Tibial nerve (tissue), 4 donors: ENCODE measurements around the gene MXRA8. TPM values are rescaled to one million over a fixed set of nuclear protein-coding genes. Genes with fewer than 3 reads are reported as not detected.

Source experiments
- DNase-seq, 2 donors: peaks; one replicate each; pipeline ENCODE4 v3.0.0-alpha.2; 2019; ENCODE audit warnings: low spot score in 2 of 2
- H3K27ac ChIP-seq, 4 donors: fragments of 200-600 bp; sonication (generic) in 3 of 4; one replicate each; pipeline ENCODE4 v1.5.1; 2017 to 2019; ENCODE audit warnings: mild to moderate bottlenecking in 1 of 4
- H3K27me3 ChIP-seq, 2 donors: fragments of 200-600 bp; sonication (generic) in 1 of 2; one replicate each; pipeline versions ENCODE4 v1.5.1 to v1.6.0; 2017 to 2019
- H3K36me3 ChIP-seq, 3 donors: fragments of 200-600 bp; sonication (generic); one replicate each; pipeline ENCODE4 v1.5.1; 2018 to 2019
- H3K4me1 ChIP-seq, 4 donors: fragments of 200-600 bp; sonication (generic) in 3 of 4; one replicate each; pipeline ENCODE4 v1.5.1; 2017 to 2019
- H3K4me3 ChIP-seq, 4 donors: fragments of 200-600 bp; sonication (generic) in 3 of 4; one replicate each; pipeline ENCODE4 v1.5.1; 2017 to 2019; ENCODE audit warnings: mild to moderate bottlenecking in 1 of 4, moderate library complexity in 1 of 4
- H3K9me3 ChIP-seq, 4 donors: fragments of 200-600 bp; sonication (generic) in 3 of 4; one replicate each; pipeline ENCODE4 v1.5.1; 2017 to 2019
- CTCF ChIP-seq, 5 experiments: fragments of 200-600 bp in 3 of 5; fragments of 450-650 bp in 2 of 5; sonication (generic) in 3 of 5; IDR thresholded peaks; one replicate each; pipeline ENCODE4 v1.5.1; 2016 to 2019; ENCODE audit warnings: antibody characterized with exemption in 5 of 5, mild to moderate bottlenecking in 3 of 5, moderate library complexity in 2 of 5
- EP300 ChIP-seq, 2 donors: sonication (generic); formaldehyde crosslinking; IDR thresholded peaks; one replicate each; pipeline ENCODE4 v1.6.1; 2017; ENCODE audit warnings: antibody characterized with exemption in 2 of 2, mild to moderate bottlenecking in 1 of 2
- POLR2A ChIP-seq, 2 donors: fragments of 450-650 bp; IDR thresholded peaks; one replicate each; pipeline ENCODE4 v1.6.1; 2017; ENCODE audit warnings: antibody characterized with exemption in 2 of 2, mild to moderate bottlenecking in 2 of 2, moderate library complexity in 2 of 2
- WGBS, 2 donors: methylation state at CpG; one replicate each; pipeline ENCODE4 v1.1.5; 2018; 5-methylcytosine and 5-hydroxymethylcytosine counted together
- total RNA-seq, 4 donors: library from RNA; depleted of rRNA; stranded (reverse); fragments of >200 nt; gene quantifications; one replicate each; pipeline ENCODE4 v1.1.0, GENCODE V29; 2016

MXRA8 gene
- total RNA-seq, 4 donors from 2014 or later: 351 to 659 (median 448) TPM

DNA sequence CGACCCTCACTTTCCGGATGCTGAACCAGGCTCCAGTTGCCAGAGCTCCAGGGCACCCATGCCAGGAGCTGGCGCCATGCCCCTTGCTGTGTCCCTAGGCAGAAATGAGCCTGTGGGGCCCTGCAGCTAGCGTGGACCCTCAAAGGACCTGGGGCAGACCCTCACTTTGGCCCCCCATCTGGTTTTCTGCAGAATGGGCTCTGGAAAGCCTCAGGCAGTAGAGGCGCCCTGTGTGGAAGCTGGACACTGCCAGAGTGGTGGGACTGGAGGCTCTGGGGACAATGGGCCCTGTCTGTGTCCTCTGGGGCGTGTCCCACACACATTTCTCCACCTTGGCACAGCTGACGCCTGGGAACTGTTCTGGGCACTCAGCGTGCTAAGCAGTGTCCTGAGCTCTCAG, 22.9 kb upstream of the MXRA8 start:
- Histone ChIP-seq H3K27me3 (no peaks in the 10 kb centered on the region), H3K27ac (no peak overlapping the region), H3K36me3 (peaks cover under 1 to 44% (median 7%) of the 10 kb centered on the region in 3 donors), H3K4me1 (peaks cover 0 to under 1% (median 0%) of the 10 kb centered on the region in 4 donors), H3K4me3 (no peak overlapping the region), H3K9me3 (no peaks in the 10 kb centered on the region)
- 56 to 76% methylated on average over 3 to 8 of the region's 8 CpGs for WGBS, 2 donors
- TF ChIP-seq CTCF (IDR thresholded peaks at IDR 0.05) (no peak), EP300 (IDR thresholded peaks at IDR 0.05) (no peak), POLR2A (IDR thresholded peaks at IDR 0.05) (no peak)
- no peak for DNase-seq

DNA sequence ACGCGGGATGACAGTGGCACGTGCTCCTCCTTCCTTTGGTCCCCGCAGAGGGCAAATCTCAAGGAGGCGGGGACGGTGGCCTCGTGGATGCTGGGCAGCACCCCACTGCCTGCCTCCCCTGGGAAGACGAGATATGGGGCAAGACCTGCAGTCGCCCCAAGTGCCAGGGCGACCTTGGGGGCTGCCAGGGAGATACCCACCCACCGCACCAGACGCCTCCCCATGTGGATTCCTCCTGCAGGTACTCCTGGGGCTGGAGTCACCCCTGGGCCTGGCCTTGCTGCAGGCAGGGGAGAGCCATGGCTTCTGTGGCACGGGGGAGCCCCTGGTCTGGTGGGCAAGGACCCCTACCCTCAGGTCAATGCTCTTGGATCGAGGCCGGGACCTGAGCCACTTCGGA, 22.5 kb upstream of the MXRA8 start:
- 89 to 91% methylated on average over 9 to 16 of the region's 16 CpGs for WGBS, 2 donors
- Histone ChIP-seq H3K36me3 (peaks cover 0 to 40% (median 3%) of the 10 kb centered on the region in 3 donors), H3K27me3 (no peaks in the 10 kb centered on the region), H3K4me1 (peaks cover 0 to 5% (median 3%) of the 10 kb centered on the region in 4 donors), H3K4me3 (no peak overlapping the region), H3K9me3 (no peaks in the 10 kb centered on the region), H3K27ac (no peak overlapping the region)
- no peak for DNase-seq
- no peak for TF ChIP-seq POLR2A (IDR thresholded peaks at IDR 0.05)
- TF ChIP-seq EP300 (IDR thresholded peaks at IDR 0.05): no peak
- no peak for TF ChIP-seq CTCF (IDR thresholded peaks at IDR 0.05)

- Histone ChIP-seq H3K27ac (no peak overlapping the region), H3K4me3 (no peak overlapping the region), H3K27me3 (no peaks in the 10 kb centered on the region), H3K36me3 (peaks cover 0 to 25% (median 7%) of the 10 kb centered on the region in 3 donors), H3K4me1 (peaks cover 0 to 27% (median 20%) of the 10 kb centered on the region in 4 donors), H3K9me3 (no peaks in the 10 kb centered on the region)
- WGBS, 2 donors: 91 to 93% methylated on average over 16 of the region's 16 CpGs
- TF ChIP-seq POLR2A (IDR thresholded peaks at IDR 0.05) (no peak), CTCF (IDR thresholded peaks at IDR 0.05) (no peak), EP300 (IDR thresholded peaks at IDR 0.05) (no peak)
- DNase-seq: no peak
Measured at GRCh38 chr1:1377540-1378205, 19.3 kb upstream of the MXRA8 start.

DNA sequence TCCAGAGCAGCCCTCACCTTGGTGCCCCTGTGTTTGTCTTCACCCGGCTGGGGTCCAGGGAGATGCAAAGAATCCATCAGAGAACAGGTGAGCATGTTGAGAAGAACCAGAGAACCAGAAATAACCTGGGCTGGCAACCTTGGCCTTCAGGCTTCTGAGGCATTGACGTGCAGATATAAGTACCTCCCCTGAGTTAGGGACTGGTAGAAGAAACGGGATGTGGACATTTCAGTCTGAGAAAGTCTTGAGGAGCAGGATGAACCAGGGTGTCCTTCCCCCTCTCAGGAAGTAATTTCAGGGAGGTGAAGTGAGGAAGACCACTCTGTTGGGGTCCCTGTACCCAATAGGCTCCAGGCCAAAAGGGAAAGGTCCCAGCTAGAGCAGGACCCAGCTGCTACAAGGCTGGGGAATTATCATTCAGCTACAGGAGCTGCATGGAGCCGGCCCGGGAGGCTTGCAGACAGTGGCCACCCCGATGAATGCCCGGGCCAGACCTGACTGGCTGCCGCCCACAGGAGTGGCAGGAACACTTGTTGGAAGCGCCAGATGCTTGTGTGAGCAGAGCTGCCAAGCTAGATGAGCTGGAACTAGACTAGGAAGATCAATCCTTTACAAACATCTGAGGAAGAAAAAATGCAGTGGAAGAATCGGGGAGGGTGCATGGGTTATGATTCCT, 18.3 kb upstream of the MXRA8 start:
- TF ChIP-seq EP300 (IDR thresholded peaks at IDR 0.05) (no peak), POLR2A (IDR thresholded peaks at IDR 0.05) (no peak), CTCF (IDR thresholded peaks at IDR 0.05) (no peak)
- DNase-seq: no peak
- Histone ChIP-seq H3K36me3 (peaks cover 0 to 30% (median 7%) of the 10 kb centered on the region in 3 donors), H3K4me3 (no peak overlapping the region), H3K9me3 (no peaks in the 10 kb centered on the region), H3K27me3 (no peaks in the 10 kb centered on the region), H3K27ac (peak overlapping the region in 1 of 4 donors; percentile 96), H3K4me1 (peaks cover 0 to 37% (median 24%) of the 10 kb centered on the region in 4 donors)
- WGBS, 2 donors: 85 to 89% methylated on average over 10 of the region's 10 CpGs
